Central memory CD4-positive, alpha-beta T cell (primary cell): Measurements from ENCODE around the gene SH3GL3.

Experiments
- DNase-seq: peaks from one replicate; pipeline ENCODE4 v3.0.0; 2022

Gene SH3GL3

DNA sequence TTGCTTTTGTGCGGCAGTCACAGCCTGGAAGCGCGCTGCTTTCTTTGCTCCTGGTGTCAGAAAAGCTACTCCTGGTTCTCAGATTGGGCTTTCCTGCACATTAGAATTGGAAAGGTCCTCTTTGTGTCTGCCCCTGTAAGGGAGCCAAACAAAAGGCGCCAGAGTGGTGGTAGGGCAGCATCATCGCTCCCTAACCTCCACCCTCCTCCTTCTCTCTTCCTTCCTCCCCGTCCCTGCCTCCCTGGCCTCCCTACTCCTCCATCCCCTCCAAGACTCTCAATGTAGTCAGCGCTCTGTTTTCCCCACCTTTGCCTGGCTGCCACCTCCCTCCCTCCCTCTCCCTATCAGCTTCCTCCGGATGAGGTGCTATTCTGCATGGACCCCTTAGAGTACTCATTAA lies 65.3 kb downstream of the SH3GL3 start:
- DNase-seq = no peak

DNA sequence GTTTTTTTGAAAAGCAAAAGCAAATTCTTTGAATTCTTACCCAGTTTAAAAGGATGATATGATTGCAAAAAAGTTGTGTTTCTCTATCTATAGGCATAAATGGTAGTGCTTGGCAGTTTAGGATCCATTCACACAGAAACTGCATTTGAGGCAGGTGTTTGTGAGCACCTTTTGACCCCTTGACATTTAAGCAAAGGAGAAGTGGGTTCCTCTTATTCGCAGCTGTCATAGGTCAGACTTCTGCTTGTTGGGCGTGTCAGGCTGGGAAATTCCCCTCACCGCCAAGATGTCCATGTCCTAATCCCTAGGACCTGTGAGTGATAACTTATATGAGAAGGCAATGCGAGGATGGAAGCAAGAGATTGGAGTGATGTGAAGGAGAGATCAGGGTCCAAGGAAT lies 67.4 kb downstream of the SH3GL3 start:
- no peak for DNase-seq

DNA sequence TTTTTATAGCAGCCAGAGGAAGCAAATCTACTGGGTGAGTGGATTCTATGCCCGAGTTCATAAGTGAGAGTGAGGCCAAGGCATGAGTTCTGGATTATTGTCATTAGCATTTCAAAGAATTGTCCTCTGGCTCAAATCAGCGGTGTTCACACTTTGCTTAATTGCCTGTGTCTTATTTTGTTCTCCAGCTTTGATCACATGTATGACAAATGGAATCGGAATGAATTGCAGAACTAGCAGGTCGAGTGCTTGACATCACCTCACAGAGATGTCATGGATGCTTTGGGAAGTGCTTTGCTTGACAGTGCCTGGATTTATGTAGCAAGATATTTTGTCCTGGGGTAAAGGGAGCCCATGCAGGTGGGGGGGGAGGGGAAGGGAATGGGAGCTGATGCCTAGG lies 68.0 kb downstream of the SH3GL3 start:
- DNase-seq = no peak

DNA sequence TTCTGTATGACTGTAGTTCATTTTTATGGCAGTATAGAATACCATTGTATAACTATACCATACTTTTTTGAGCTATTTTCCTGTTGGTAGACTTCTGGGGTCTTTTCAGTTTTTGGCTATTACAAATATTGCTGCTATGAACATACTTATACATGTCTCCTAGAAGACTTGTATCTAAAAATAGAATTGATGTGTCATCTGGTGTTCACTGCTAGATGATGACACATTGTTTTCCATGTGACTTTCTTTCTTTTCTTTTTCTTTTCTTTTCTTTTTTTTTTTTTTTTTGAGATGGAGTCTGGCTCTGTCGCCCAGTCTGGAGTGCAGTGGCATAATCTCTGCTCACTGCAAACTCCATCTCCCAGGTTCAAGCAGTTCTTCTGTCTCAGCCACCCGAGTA lies 69.8 kb downstream of the SH3GL3 start:
- DNase-seq = no peak

DNA sequence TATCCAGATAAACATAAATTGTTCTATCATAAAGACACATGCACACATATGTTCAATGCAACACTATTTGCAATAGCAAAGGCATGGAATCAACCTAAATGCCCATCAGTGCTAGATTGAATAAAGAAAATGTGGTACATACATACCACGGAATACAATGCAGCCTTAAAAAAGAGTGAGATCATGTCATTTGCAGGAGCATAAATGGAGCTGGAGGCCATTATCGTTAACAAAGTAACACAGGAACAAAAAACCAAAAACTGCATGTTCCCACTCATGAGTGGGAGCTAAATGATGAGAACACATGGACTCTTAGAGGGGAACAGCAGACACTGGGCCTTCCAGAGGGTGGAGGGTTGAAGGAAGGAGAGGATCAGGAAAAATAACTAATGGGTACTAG lies 79.2 kb downstream of the SH3GL3 start:
- DNase-seq = no peak

DNA sequence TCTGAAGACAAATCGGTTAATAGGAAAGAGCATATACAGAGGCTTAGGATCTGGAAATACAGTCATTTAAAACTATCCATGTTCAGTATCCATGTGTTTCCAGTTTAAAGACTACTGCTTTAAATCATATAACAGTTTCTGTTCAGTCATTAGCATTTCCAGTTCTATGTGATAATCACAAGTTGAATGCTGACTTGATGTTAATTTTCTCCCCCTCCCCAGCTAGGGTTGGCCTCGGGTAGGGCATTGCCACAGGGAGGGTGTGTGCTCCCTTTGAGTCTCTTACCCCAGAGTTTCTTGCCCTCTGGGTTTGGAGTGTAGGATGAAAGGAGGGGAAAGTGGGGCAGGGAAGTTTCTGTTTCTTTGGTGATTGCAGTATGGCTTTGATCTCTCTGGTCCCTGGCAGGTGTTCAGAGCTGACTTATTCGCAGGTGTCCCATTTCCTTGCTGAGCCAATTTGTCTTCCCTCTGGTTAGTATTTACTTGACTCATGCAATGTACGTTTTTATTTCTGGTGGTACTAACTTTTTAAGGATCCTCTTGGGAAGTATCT lies 86.3 kb downstream of the SH3GL3 start:
- no peak for DNase-seq

DNA sequence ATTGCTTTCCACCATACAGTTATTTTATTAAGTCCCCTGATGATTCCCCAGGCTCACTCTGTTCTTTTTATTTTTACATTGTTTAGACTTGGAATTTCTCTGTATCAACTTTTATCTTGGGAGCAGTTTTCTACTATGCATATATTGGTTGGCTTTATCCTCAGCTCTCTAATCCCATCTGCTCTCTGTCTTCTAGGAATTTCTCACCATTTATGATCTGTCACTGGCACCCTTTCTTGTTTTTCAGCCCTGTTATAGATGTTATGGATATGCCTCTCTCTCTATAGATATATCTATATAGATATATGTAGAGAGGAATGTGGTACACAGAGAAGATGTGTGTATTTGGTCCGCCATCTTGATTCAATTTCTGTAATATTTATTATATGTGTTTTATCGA lies 90.5 kb downstream of the SH3GL3 start:
- no peak for DNase-seq

DNA sequence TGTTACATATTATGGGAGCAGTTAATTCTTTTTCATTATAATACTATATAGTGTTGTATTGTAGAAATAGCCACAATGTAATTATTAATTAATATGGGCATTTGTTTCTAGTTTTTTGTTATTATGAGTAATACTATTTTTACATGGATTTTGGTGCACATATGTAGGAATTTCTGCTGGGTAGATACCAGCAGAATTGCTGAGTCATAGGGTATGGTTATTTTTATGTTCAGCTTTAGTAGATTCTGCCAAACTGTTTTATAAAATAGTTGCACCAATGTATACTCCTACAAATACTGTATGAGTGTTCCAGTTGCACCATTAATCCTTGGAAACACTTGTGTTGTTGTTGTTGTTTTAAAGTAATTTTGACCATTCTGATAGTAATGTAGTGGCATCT lies 91.5 kb downstream of the SH3GL3 start:
- no peak for DNase-seq

DNA sequence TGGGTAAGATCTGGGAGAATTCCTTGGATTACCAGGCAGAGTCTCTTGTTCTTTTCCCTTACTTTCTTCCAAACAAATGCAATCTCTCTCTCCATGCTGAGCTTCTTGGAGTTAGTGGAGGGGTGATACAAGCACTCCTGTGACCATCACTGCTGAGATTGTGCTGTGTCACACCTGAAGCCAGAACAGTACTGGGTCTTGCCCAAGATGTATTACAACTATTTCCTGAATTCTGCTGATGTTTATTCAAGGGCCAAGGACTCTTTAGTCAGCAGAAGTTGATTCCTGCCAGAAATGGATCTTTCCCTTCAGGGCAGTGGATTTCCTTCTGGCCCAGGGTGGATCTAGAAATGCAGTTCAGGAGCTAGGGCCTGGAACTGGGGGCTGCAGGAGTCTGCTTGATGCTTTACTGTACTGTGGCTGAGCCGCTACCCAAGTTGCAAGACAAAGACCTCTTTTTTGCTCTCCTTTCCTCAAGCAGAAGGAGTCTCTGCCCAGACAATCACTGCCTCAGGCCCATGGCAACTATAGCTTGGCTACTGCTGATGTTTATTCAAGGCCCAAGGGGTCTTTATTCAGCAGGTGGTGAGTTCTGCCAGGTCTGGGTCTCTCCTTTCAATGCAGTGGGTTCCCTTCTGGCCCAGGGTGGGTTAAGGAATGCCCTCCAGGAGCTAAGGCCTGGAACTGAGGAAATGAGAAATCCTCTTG lies 98.8 kb downstream of the SH3GL3 start:
- no peak for DNase-seq

DNA sequence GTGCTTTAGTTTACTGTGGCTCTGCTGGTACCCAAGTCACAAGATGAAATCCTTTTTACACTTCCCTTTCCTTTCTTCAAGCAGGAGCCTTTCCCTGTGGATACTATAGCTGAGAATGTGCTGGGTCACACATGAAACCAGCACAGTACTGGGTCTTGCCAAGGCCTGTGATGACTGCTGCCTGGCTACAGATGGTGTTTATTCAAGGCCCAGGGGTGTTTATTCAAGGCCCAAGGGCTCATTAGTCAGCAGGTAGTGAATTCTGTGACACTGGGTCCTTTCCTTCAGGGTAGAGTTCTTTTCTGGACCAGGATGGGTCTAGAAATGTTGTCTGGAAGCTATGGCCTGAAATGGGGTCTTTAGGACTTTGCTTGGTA lies 99.4 kb downstream of the SH3GL3 start:
- DNase-seq = no peak

DNA sequence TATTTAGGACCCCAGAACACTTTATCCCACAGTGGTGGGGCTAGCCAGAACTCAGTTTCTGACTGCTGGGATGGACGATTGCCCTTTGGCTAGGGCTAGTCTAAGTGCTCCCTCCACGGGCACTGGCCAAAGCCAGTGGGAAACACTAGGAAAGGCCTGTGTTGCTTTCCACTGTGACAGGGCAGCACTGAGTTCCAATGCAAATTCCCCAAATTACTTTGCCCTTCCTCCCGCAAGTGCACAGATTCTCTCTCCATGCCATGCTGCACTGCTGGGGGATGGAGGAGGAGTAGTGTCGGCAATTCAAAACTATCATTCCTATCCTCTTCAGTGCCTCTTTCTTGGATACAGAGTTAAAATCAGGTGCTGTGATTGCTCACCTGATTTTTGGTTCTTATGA lies 100.0 kb downstream of the SH3GL3 start:
- no peak for DNase-seq

DNA sequence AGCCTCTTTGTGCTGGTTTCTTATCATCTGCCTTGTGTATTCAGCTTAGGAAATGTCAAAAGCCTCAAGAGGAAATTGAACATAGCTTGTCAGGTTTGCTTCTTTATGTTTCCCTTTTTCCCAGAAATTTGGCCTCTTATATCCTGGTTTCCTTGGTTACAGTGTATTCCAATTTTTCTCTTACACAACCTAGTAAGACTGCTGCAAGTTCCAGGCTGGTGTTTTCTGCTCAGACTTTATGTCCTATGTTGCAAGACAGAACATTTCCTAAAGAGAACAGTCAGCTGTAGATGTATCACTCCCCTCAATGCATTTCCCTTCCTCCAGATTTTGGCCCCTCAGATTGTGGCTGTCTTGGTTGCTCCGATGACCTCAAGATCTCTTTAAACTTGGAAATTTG lies 102.5 kb downstream of the SH3GL3 start:
- DNase-seq = no peak

DNA sequence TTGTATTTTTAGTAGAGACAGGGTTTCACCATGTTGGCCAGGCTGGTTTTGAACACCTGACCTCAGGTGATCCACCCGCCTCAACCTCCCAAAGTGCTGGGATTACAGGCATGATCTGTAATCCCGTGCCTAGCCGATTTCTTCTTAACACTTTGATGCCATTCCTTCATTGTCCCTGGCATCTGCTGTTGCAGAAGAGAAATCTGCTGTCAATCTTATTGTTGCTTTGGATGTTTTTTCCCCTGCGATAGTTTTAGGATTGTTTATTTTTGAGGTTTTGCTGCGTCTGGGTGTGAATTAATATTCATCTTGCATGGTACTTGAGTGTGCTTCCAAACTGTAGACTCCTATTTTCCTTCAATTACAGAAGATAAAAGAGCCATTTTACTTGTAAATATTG lies 107.4 kb downstream of the SH3GL3 start:
- no peak for DNase-seq

DNA sequence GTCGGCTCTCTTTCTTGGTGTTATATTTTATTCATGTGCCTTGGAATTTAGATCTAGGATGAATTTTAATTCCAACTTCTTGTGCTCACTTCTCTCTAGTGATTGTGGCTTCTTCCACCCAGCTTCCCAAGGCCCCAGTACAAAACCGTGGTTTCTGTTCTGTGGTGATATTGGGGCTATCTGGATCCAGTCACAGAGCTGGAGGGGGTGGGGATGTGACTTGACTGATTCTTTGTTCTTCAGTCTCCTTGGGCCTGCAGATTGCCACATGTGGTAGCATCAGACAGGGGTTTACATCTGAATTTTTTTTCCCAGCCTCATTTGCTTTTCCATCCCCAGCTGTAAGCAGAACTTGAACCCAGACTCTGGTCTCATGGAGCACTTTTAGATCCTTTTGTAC lies 108.2 kb downstream of the SH3GL3 start:
- no peak for DNase-seq

DNA sequence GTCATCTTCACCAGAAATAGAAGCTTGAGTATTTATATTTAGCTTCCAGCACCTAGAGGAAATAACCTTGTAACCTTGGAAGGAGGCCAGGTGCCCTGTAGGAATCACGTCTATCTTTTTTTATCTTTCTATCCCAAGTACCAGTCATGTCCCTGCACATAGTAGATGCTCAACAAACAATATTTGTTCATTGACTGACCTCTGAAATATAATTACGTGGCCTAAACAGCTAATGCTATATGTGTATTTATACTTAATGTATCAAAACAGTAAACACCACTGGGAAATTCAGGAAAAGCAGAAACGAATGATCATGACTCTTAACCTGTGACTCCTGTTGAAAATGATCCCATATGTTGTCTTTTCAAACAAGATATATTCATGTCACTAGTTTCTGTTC lies 108.9 kb downstream of the SH3GL3 start:
- DNase-seq = no peak

DNA sequence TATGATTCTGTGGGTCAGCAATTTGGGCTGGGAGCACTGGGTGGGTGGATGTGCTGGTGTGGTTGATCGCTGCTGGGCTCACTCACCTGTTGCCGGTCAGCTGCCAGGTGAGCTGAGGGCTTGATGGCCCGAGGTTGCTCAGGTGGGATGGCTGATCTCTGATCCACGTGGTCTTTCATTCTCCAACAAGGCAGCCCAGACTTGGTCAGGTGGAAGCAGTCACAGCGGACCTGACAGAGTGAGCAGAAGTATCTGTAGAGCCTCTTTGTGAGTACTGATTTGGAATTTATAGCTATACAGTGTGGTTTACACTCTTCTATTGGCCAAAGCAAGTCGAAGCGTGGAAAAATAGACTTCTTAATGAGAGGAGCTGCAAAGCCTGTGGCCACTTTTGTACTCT lies 109.6 kb downstream of the SH3GL3 start:
- DNase-seq = no peak

DNA sequence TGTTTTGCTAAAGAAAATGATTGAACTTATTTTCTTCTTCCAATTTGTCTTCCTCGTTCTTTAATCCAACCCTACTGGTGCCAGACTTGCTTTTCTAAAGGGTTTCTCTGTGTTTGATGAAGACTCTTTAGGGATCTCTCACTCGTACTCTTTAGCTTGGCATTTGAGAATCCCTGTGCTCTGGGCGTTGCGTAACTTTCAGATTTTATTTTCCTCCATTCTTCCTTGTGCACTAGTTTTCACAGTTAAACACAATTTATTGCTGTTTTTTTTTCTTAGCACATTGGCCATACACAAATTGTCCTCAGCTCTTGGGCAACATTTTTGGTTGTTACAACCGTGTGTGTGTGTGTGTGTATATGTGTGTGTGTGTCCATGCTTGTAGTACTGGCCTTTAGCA lies 111.0 kb downstream of the SH3GL3 start:
- DNase-seq = no peak

DNA sequence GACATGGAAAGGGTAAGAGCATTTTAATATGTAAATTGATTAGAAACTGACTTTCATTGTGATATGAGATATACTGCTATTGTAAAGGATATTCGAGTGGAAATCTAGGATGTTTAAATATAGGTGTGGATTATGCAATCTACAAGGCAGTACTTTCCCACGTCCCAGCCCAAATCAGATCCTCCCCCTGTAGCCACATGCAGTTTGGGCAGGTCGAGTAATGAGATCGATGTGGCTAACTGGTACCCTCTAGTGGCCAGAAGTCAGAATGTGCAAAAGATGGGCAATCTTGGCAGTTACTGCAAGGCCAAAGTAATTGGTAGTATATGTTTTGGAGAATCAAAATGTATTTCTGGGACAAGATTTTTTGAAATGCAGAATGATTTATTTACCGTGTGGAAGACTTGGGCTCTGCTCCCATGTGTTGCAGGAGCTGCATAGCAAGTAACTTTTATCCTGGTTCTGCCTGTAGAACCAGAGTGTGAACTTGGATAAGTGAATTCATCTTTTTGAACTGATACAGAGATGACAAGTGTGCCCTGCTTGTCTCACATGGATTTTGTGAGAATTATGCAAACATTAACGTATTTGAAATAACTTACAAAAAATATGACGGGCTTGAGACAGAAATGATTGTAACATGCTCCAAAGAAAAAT lies 112.3 kb downstream of the SH3GL3 start:
- DNase-seq = peak; percentile 2

DNA sequence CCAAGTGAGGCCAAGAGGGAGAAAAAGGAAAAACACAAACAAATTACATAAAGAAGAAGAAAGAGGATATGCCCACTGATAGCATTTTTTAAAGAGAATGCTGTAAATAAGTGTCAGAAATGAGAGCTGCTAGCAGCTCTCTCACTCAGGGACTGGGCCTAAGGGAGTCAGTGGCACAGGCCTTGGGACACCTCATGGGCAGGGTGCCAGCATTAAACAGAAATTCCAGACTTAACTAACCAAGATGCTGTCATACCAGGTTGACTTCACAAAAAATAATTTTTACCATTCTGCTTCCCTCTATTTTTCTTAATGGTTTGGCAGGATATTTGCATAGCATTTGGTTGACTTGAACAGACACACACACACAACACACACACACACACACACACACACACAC lies 114.5 kb downstream of the SH3GL3 start:
- DNase-seq = no peak

DNA sequence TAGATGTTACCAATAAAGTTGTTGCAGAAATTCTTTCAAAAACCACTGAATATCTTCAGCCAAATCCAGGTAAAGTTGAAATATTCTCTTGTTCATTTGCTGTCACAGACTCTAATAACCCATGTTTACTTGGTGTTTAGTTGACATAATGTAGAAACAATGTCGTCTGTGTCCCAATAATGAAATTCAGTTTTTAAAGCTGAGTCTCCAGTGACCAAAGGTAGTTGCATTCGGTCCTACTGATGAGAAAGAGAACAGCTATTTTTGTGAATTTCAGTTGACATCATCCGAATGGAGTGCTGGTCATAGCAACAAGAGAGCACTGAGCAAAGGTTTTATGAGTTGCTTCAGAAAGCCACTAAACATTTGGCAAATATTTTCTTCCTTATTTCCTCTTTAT lies 118.0 kb downstream of the SH3GL3 start:
- DNase-seq = no peak

DNA sequence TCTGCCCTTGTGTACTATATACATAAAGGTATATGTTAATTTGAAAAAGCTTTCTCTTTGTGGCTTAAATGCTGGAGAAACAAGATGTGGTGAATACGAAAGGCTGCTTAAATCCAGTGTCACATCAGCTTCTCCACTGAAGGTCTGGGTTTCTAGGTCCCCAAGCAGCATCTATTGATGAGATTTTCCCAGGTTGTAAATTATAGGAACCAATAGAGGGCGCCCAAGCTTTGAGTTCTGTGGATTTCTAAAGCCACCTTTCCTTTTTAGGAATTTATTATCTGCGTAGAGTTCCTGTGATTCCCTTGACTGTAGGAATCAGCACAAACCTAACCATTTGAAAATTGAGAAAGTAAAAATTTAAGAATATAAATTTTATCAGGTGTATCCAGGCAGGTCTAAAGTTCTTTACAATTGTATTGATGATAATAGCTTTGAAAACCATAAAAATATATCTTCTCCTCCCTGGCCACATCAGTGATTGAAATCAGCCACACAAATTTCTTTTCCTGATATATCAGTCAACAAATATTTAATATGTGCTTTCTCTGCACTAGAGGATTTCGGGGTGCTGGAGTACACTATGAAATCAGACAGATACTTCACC lies 118.5 kb downstream of the SH3GL3 start:
- no peak for DNase-seq

DNA sequence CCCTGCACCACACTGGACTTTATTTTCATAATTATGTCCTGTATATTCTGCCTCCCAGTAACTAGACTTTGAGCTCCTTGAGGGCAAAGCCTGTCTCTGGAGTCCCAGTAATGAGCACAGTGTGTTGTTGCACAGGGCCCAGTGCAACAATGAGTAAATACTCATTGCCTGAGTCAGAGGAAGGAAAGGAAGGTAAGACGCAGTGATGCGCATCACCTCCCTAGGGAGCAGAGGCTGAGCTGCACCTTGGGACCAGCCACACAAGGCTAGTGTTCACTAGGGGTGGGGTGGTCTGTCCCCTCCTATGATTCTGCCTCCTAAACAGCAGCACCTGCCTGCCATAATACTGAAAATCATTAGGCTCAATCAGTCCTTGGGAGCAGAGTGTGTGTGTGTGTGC lies 120.2 kb downstream of the SH3GL3 start:
- no peak for DNase-seq

DNA sequence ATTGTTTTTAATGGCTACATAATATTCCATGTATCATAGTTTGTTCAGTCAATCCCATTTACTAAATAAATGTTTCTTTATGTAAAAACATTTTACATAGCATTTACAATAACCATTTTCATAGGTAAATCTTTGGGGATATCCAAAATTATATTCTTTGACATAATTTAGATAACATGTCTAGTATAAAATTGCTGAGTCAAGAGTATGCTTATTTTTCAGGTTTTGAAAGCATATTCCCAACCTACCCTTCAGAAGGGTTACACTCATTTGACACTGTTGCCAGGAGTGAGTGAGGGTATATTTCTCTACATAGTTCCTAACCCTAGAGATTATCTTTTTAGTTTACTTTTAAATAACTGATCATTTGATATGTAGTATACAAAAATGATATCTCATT lies 122.2 kb downstream of the SH3GL3 start:
- no peak for DNase-seq

DNA sequence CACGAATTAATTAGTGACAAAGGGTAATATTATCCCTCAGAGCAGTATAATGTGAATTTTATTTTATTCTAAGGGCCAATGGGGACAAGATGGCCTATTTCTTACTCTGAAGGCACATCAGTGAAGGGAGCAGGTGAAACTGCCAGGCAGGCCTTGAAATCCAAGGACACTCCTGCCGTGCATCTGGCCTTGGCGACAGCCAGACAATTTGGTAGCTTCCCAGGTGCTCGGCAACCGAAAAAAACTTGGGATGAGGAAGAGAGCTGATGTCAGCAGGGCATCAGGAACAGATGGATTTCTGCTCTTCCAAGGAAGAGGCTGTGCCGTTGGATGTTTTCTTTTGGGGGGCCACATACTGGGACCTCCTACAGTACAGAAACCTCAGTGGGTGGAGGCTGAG lies 123.6 kb downstream of the SH3GL3 start:
- DNase-seq = no peak
